Measurements from ENCODE around the gene RFX4. TPM values are rescaled to one million over a fixed set of nuclear protein-coding genes. Genes with fewer than 3 reads are reported as not detected.
"Not testable (repeated sequence)": the region's sequence is repeated elsewhere in the genome, so short reads cannot be mapped to it uniquely, and the experiment has no call there.

Gene RFX4
- total RNA-seq, 1 experiment from 2014 or later = not detected

- Histone ChIP-seq H3K36me3 (ENCODE audit: insufficient read depth, low read length, poor library complexity, severe bottlenecking) (no peaks in the 10 kb centered on the region), H3K27me3 (replicated peaks; ENCODE audit: insufficient read depth, low read depth, low read length, poor library complexity) (no peaks in the 10 kb centered on the region), H3K4me1 (ENCODE audit: insufficient read depth, low read length, poor library complexity, severe bottlenecking) (no peaks in the 10 kb centered on the region), H3K27ac (ENCODE audit: low read depth, low read length, poor library complexity, severe bottlenecking) (no peak overlapping the region), H3K4me3 (ENCODE audit: low read depth, low read length, poor library complexity, severe bottlenecking) (no peak overlapping the region), H3K9me3 (ENCODE audit: low read depth, low read length, poor library complexity, severe bottlenecking) (no peaks in the 10 kb centered on the region)
- ChIA-PET POLR2A (ENCODE audit: low non-redundant PET) (no interaction called here), CTCF (no interaction called here)
- TF ChIP-seq CTCF (conservative IDR thresholded peaks at IDR 0.05; ENCODE audit: low read depth, low read length) (no peak), EZH2 (IDR thresholded peaks at IDR 0.05; ENCODE audit: borderline replicate concordance, low read depth, low read length, poor library complexity, severe bottlenecking) (no peak)
- intact Hi-C loops (cut with micrococcal nuclease; ENCODE audit: unreplicated experiment) = no loop called here
- no peak for DNase-seq (ENCODE audit: low spot score)
- BruUV-seq (replicated peaks) = no TSS peak
Observed at GRCh38 chr12:106724116-106724515, 141.3 kb downstream of the RFX4 start.

- Histone ChIP-seq H3K27me3 (replicated peaks; ENCODE audit: insufficient read depth, low read depth, low read length, poor library complexity) (no peaks in the 10 kb centered on the region), H3K4me3 (ENCODE audit: low read depth, low read length, poor library complexity, severe bottlenecking) (no peak overlapping the region), H3K36me3 (ENCODE audit: insufficient read depth, low read length, poor library complexity, severe bottlenecking) (no peaks in the 10 kb centered on the region), H3K27ac (ENCODE audit: low read depth, low read length, poor library complexity, severe bottlenecking) (no peak overlapping the region), H3K9me3 (ENCODE audit: low read depth, low read length, poor library complexity, severe bottlenecking) (no peaks in the 10 kb centered on the region), H3K4me1 (ENCODE audit: insufficient read depth, low read length, poor library complexity, severe bottlenecking) (no peaks in the 10 kb centered on the region)
- TF ChIP-seq CTCF (conservative IDR thresholded peaks at IDR 0.05; ENCODE audit: low read depth, low read length) = no peak
- TF ChIP-seq EZH2 (IDR thresholded peaks at IDR 0.05; ENCODE audit: borderline replicate concordance, low read depth, low read length, poor library complexity, severe bottlenecking) = no peak
- CTCF ChIA-PET = no interaction called here
- intact Hi-C loops (cut with micrococcal nuclease; ENCODE audit: unreplicated experiment) = no loop called here
- BruUV-seq (replicated peaks) = no TSS peak
- POLR2A ChIA-PET (ENCODE audit: low non-redundant PET) = no interaction called here
- DNase-seq (ENCODE audit: low spot score) = no peak
Observed at GRCh38 chr12:106724934-106725333, 142.1 kb downstream of the RFX4 start.

- DNase-seq (ENCODE audit: low spot score); CTCF ChIA-PET; H3K9me3 ChIP-seq (ENCODE audit: low read depth, low read length, poor library complexity, severe bottlenecking); H3K36me3 ChIP-seq (ENCODE audit: insufficient read depth, low read length, poor library complexity, severe bottlenecking); H3K27me3 ChIP-seq (replicated peaks; ENCODE audit: insufficient read depth, low read depth, low read length, poor library complexity); intact Hi-C loops (cut with micrococcal nuclease; ENCODE audit: unreplicated experiment); H3K4me3 ChIP-seq (ENCODE audit: low read depth, low read length, poor library complexity, severe bottlenecking); H3K27ac ChIP-seq (ENCODE audit: low read depth, low read length, poor library complexity, severe bottlenecking); POLR2A ChIA-PET (ENCODE audit: low non-redundant PET); H3K4me1 ChIP-seq (ENCODE audit: insufficient read depth, low read length, poor library complexity, severe bottlenecking); BruUV-seq (replicated peaks): not testable (repeated sequence)
Observed at GRCh38 chr12:106726603-106727202, 143.9 kb downstream of the RFX4 start.

- intact Hi-C loops (cut with micrococcal nuclease; ENCODE audit: unreplicated experiment) = no loop called here
- Histone ChIP-seq H3K4me3 (ENCODE audit: low read depth, low read length, poor library complexity, severe bottlenecking) (no peak overlapping the region), H3K9me3 (ENCODE audit: low read depth, low read length, poor library complexity, severe bottlenecking) (no peaks in the 10 kb centered on the region), H3K36me3 (ENCODE audit: insufficient read depth, low read length, poor library complexity, severe bottlenecking) (no peaks in the 10 kb centered on the region), H3K4me1 (ENCODE audit: insufficient read depth, low read length, poor library complexity, severe bottlenecking) (no peaks in the 10 kb centered on the region), H3K27me3 (replicated peaks; ENCODE audit: insufficient read depth, low read depth, low read length, poor library complexity) (no peaks in the 10 kb centered on the region), H3K27ac (ENCODE audit: low read depth, low read length, poor library complexity, severe bottlenecking) (no peak overlapping the region)
- POLR2A ChIA-PET (ENCODE audit: low non-redundant PET) = no interaction called here
- CTCF ChIA-PET = no interaction called here
- DNase-seq (ENCODE audit: low spot score) = no peak
- BruUV-seq (replicated peaks) = no TSS peak
- TF ChIP-seq EZH2 (IDR thresholded peaks at IDR 0.05; ENCODE audit: borderline replicate concordance, low read depth, low read length, poor library complexity, severe bottlenecking) (no peak), CTCF (conservative IDR thresholded peaks at IDR 0.05; ENCODE audit: low read depth, low read length) (no peak)
Observed at GRCh38 chr12:106729611-106730010, 146.8 kb downstream of the RFX4 start.

All from A673 (cell line).